HG02588 (cell line): ENCODE measurements around the gene IL31RA.

ENCODE experiments used
- ATAC-seq: cut with Tn5 transposase; IDR thresholded peaks from one replicate; pipeline ENCODE4 v1.9.1; 2021; ENCODE audit warnings: mild to moderate bottlenecking, moderate library complexity; ENCODE audit not compliant: unreplicated experiment

Gene IL31RA

GRCh38 chr5:55858104-55858503, 6.9 kb downstream of the IL31RA start:
- ATAC-seq: no peak

- ATAC-seq: no peak
Measured at GRCh38 chr5:55860288-55860687, 9.1 kb downstream of the IL31RA start.

GRCh38 chr5:55860709-55861108, 9.6 kb downstream of the IL31RA start:
- ATAC-seq: no peak

GRCh38 chr5:55864606-55865541, 13.7 kb downstream of the IL31RA start:
- ATAC-seq: no peak

- no peak for ATAC-seq
Measured at GRCh38 chr5:55865831-55866230, 14.7 kb downstream of the IL31RA start.

GRCh38 chr5:55866485-55866884, 15.3 kb downstream of the IL31RA start:
- no peak for ATAC-seq

- no peak for ATAC-seq
Measured at GRCh38 chr5:55866934-55867333, 15.8 kb downstream of the IL31RA start.

GRCh38 chr5:55868846-55869245, 17.7 kb downstream of the IL31RA start:
- ATAC-seq: no peak

- no peak for ATAC-seq
Measured at GRCh38 chr5:55869847-55870246, 18.7 kb downstream of the IL31RA start.

- ATAC-seq: no peak
Measured at GRCh38 chr5:55873234-55873633, 22.1 kb downstream of the IL31RA start.

GRCh38 chr5:55877655-55878054, 26.5 kb downstream of the IL31RA start:
- no peak for ATAC-seq

GRCh38 chr5:55880453-55880852, 29.3 kb downstream of the IL31RA start:
- ATAC-seq: no peak

GRCh38 chr5:55885359-55885758, 34.2 kb downstream of the IL31RA start:
- ATAC-seq: no peak

GRCh38 chr5:55888205-55888604, 37.0 kb downstream of the IL31RA start:
- ATAC-seq: no peak

GRCh38 chr5:55892479-55892878, 41.3 kb downstream of the IL31RA start:
- no peak for ATAC-seq

- no peak for ATAC-seq
Measured at GRCh38 chr5:55894135-55894534, 43.0 kb downstream of the IL31RA start.

- no peak for ATAC-seq
Measured at GRCh38 chr5:55895346-55895745, 44.2 kb downstream of the IL31RA start.

GRCh38 chr5:55896238-55896637, 45.1 kb downstream of the IL31RA start:
- ATAC-seq: no peak

GRCh38 chr5:55896663-55897062, 45.5 kb downstream of the IL31RA start:
- ATAC-seq: no peak

- no peak for ATAC-seq
Measured at GRCh38 chr5:55897206-55897894, 46.2 kb downstream of the IL31RA start.

- no peak for ATAC-seq
Measured at GRCh38 chr5:55897905-55898304, 46.7 kb downstream of the IL31RA start.

- ATAC-seq: no peak
Measured at GRCh38 chr5:55899344-55899743, 48.2 kb downstream of the IL31RA start.
